A172 (cell line): ENCODE measurements around the gene CLEC16A. TPM values are rescaled to one million over a fixed set of nuclear protein-coding genes. Genes with fewer than 3 reads are reported as not detected.

ENCODE experiments used
- DNase-seq: peaks from one replicate; pipeline ENCODE4 v3.0.0-alpha.2; 2015; ENCODE audit warnings: low spot score
- total RNA-seq: library from RNA; depleted of rRNA; stranded (reverse); fragments of >200 nt; shearing (Covaris generic); gene quantifications from 2 replicates; pipeline ENCODE4 v1.2.3, GENCODE V29; 2014

CLEC16A gene
- total RNA-seq, 1 experiment from 2014 or later, result 17.3 TPM

- DNase-seq, result no peak
Measured at GRCh38 chr16:11061629-11062270, 117.4 kb downstream of the CLEC16A start.

- no peak for DNase-seq
Measured at GRCh38 chr16:11063448-11064201, 119.3 kb downstream of the CLEC16A start.

GRCh38 chr16:11064202-11064540 lies 119.8 kb downstream of the CLEC16A start:
- DNase-seq, result no peak

GRCh38 chr16:11064851-11065250 lies 120.5 kb downstream of the CLEC16A start:
- no peak for DNase-seq

GRCh38 chr16:11066261-11066870 lies 122.0 kb downstream of the CLEC16A start:
- no peak for DNase-seq

GRCh38 chr16:11067266-11067665 lies 122.9 kb downstream of the CLEC16A start:
- DNase-seq, result no peak

- no peak for DNase-seq
Measured at GRCh38 chr16:11067697-11068141, 123.4 kb downstream of the CLEC16A start.

GRCh38 chr16:11071829-11072228 lies 127.5 kb downstream of the CLEC16A start:
- no peak for DNase-seq

GRCh38 chr16:11072420-11073153 lies 128.2 kb downstream of the CLEC16A start:
- no peak for DNase-seq

GRCh38 chr16:11073407-11073999 lies 129.1 kb downstream of the CLEC16A start:
- DNase-seq, result no peak

- no peak for DNase-seq
Measured at GRCh38 chr16:11074131-11074530, 129.8 kb downstream of the CLEC16A start.

GRCh38 chr16:11075163-11075562 lies 130.8 kb downstream of the CLEC16A start:
- no peak for DNase-seq

GRCh38 chr16:11076259-11077018 lies 132.1 kb downstream of the CLEC16A start:
- DNase-seq, result no peak

- peak; percentile 68 for DNase-seq
Measured at GRCh38 chr16:11078812-11079459, 134.6 kb downstream of the CLEC16A start.

GRCh38 chr16:11079652-11080187 lies 135.4 kb downstream of the CLEC16A start:
- peak; percentile 82 for DNase-seq

- no peak for DNase-seq
Measured at GRCh38 chr16:11080327-11080967, 136.1 kb downstream of the CLEC16A start.

- DNase-seq, result no peak
Measured at GRCh38 chr16:11080999-11081630, 136.8 kb downstream of the CLEC16A start.

GRCh38 chr16:11082108-11082859 lies 137.9 kb downstream of the CLEC16A start:
- DNase-seq, result no peak
